ENCODE results near the gene PNCK.
"Not testable (repeated sequence)": the region's sequence is repeated elsewhere in the genome, so short reads cannot be mapped to it uniquely, and the experiment has no call there.

PNCK gene

DNA sequence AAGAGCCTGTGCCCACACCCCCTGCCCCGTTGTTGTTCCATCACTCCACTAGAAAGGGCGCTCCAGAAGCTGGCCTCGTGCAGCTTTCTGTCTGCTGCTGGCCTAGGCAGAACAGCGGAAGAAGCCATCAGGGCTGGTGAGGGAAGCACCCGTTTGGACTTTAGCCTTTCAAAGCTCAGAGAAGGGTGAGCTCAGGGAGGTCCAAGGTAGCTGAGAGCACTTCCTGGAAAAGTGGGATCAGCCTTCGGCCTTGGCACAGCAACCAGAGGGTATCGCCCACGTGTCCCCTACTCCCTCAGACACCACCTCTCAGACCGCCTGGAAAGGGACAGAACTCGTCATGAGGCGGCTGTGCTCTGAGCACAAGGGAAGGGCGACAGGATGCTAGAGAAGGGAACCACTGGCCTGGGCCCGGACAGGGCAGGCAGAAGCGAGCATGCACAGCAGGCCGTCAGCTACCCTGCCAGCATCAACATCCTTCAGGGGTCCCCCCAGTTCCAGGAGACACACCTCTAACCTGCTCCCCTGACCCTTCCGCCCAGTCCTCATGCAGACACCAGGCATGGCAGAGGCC lies 25.7 kb upstream of the PNCK start:
- not testable (repeated sequence) for DNase-seq

DNA sequence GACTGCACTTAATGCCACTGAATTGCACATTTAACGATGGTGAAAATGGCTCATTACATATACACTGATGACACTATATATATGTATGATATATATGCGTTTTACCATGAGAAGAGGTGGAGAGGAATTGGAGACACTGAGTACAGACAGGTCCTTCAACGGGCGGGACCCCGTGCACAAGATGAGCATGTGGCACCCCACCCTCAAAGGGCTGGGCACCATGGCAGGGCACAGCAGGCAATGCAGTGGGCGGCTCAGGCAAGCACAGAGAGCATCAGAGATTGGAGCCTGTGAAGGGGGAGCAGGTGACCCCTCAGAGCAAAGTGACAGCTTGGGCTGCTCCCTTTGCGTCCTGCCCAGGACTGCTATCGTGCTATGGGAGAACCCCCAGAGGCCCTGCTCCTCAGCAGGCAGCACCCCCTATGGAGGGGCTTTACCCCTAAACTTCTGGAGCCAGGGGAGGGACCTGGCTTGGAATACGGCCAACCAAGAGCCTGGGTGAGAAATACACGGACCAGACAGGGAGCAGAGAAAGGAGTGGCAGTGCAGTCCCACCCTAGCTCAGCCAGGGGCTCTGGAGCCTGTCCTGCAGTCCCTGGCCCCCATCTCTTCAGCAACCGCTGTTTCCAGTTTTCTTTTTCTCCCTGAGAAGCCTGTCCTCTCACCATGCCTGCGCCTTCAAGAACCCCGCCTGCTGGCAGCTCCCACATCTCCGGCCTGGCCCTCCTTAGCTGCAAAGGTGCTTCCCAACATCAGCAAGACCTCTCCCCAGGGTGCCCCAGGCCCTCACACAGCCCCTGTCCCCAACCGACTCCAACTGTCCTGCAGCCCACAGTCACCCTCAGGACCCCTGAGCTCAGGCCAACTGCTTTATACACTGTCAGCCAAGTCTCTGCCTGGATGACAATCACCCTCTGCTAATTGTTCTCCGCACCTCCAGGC lies 24.6 kb upstream of the PNCK start:
- no peak for DNase-seq

- DNase-seq, result not testable (repeated sequence)
Measured at GRCh38 chrX:153696986-153697722, 23.5 kb upstream of the PNCK start.

DNA sequence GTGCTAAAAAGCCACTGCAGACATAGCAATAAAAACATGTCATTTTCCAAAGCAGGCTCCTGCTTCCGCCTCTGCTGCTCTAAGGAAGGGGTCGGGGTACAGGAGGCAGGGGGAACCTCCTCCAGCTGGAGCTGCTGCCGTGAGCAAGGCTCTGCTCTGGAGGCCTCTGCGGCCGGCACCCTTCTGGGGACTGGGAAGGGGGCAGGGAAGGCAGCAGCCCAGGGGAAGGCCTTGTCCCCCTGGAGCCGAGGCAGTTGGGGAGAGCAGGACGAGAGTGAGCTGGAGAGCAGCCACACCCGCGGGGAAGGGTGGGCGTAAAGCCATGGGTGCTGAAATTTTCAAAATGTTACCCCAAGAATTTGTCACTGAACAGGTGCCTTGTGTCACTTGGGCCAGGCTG lies 22.9 kb upstream of the PNCK start:
- DNase-seq, result not testable (repeated sequence)

DNA sequence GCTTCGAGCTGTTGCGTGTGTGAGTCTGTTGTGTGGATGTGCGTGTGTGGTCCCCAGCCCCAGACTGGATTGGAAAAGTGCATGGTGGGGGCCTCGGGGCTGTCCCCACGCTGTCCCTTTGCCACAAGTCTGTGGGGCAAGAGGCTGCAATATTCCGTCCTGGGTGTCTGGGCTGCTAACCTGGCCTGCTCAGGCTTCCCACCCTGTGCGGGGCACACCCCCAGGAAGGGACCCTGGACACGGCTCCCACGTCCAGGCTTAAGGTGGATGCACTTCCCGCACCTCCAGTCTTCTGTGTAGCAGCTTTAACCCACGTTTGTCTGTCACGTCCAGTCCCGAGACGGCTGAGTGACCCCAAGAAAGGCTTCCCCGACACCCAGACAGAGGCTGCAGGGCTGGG lies 22.5 kb upstream of the PNCK start:
- DNase-seq, result no peak

DNA sequence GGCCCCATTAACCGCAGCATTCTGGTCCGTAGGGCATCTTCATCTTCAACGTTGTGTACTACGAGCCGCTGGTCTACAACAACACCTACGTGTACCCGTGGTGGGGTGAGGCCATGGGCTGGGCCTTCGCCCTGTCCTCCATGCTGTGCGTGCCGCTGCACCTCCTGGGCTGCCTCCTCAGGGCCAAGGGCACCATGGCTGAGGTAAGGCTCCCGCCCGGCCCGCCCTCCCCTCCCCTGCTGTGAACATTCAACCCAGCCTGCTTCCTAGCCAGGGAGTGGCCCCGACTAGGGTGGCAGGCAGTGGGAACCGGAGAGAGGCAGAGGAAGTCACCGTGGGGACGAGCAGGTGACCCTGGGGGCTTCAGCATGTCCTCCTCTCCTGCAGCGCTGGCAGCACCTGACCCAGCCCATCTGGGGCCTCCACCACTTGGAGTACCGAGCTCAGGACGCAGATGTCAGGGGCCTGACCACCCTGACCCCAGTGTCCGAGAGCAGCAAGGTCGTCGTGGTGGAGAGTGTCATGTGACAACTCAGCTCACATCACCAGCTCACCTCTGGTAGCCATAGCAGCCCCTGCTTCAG lies 21.2 kb upstream of the PNCK start:
- no peak for DNase-seq

GRCh38 chrX:153694256-153694655 lies 20.6 kb upstream of the PNCK start:
- DNase-seq, result not testable (repeated sequence)

GRCh38 chrX:153693216-153694086 lies 19.8 kb upstream of the PNCK start:
- no peak for DNase-seq

- DNase-seq, result no peak
Measured at GRCh38 chrX:153692611-153693156, 19.1 kb upstream of the PNCK start.

- no peak for DNase-seq
Measured at GRCh38 chrX:153692003-153692402, 18.4 kb upstream of the PNCK start.

- DNase-seq, result not testable (repeated sequence)
Measured at GRCh38 chrX:153691032-153691827, 17.6 kb upstream of the PNCK start.

DNA sequence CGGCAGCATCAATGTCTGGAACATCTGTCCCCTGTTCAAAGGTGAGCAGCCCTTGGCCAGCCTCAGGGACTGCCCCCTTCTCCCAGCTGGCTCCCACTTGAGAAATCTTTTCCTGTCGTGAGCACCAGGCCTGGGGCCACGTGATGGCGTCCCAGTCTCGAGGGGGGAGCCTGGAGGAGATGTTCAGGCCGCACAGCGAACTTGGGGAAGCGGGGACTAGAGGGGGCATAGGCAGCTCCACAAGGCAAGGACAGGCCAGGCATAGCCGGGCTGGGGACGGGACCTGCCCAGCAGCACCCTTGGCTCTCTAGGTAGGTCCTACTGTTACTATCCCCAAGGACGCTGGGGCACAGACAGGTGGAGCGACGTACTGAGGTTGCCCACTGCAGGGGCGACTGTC lies 16.9 kb upstream of the PNCK start:
- DNase-seq, result peak in 1 of 58 donors; percentile 3

GRCh38 chrX:153689654-153690465 lies 16.2 kb upstream of the PNCK start:
- DNase-seq, result no peak

DNA sequence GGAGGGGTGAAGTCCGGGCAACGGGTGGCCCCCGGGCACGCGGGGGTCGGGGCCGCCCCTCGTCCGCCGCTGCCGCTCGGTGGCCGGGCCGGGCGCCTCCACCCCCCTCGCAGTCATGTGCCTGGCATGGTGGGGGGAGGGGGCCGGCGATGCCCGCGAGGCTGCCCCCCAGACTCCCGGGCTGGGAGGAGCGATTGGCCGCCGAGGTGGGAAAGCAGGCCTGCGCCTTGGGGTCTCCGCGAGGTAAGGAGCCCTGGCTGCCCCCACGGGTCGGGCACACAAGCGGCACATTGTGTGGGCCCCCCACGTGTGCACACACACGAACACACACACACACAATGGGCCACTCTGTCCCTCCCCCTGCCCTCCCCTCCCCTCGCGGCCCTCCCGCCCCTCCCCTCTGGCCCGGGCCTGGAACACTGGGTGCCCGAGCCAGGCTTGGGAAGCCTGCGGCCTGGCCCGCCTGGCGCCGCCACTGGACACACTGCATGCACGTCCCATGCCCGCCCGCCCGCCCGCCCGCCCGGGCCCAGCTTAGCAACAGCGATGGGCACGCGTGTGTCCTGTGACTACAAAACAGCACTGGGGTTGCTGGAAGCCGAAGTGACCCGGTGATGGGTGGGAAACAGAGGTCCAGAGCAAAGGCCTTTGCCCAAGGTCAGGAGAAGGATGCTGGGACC lies 15.4 kb upstream of the PNCK start:
- peak in 51 of 58 donors; percentile 7 to 84 (median 57) for DNase-seq

- DNase-seq, result no peak
Measured at GRCh38 chrX:153688506-153688905, 14.9 kb upstream of the PNCK start.

DNA sequence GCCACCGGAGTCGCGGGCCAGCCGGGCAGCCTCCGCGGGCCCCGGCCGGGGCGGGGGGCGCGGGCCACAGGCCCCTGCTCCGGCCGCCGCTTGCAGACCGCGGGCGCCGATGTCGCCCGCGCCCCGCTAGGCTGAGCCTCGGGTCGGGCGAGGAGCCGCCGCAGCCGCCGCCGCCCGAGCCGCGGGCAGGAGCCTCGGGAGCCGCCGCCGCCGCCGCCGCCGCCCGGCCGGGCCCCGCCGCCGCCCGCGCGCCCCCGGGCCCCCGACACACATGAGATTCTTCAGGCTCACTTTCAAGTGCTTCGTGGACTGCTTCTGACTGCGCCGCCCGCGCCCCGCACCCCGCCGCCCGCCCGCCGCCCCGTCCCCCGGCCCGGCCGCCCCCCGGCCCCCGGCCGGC lies 14.5 kb upstream of the PNCK start:
- no peak for DNase-seq

DNA sequence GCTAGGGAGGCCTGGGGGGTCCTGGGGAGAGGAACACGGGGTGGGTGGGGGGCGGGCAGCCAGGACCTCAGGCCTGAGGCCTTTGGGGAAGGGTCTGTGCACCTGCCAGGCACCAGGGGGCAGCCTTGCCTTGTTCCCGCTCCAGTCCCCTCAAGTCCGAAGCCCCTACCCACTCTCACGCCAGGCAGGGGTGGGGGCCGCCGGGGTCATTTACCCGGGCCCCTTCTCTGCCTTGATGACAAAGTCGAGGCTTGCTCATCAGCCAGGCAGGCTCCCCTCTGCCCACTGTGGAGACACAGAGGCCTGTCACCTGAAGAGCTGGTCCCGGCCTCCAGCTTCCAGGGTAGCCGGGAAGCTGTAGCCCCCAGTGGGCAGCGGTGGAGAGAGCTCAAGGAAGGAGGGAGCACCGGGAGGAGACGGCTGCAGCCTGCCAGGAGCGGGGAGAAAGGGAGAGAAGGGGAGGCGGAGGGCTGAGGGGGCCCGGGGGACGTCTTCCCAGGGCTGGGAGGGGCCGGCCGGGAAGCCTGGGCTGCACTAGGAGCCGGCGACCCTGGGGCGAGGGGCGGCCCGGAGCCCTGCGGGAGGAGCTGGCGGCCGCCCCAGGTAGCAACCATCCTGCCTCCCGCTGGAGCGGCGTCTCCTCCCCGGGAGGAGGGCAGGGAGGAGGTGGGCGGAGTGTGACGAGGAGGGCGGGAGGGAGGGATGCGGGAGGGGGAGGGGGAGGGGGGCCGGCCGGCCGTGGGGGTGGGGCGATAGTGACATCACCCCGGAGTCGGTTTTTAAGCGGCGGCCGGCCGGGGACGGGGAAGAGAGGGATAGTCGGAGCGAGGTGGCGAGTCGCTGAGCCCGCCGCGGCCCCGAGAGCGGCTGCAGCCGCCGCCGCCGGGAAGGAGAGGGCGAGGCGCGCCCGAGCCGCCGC lies 13.8 kb upstream of the PNCK start, which contains the start of gene SLC6A8:
Gene SLC6A8, plus strand, starts transcription at position 806 of the 919 bp plus-strand sequence. CDS start 649 bp downstream, outside the sequence.
- peak in 53 of 58 donors; percentile 16 to 84 (median 66) for DNase-seq
